NCI-H128 (cell line): ENCODE measurements around the gene SMIM36.
"Not testable (repeated sequence)": the region's sequence is repeated elsewhere in the genome, so short reads cannot be mapped to it uniquely, and the experiment has no call there.

ENCODE experiments used
- DNase-seq: peaks from one replicate; lab custom pipeline; 2025; ENCODE audit not compliant: unreplicated experiment; lab: John Stamatoyannopoulos, UW

SMIM36 gene

DNA sequence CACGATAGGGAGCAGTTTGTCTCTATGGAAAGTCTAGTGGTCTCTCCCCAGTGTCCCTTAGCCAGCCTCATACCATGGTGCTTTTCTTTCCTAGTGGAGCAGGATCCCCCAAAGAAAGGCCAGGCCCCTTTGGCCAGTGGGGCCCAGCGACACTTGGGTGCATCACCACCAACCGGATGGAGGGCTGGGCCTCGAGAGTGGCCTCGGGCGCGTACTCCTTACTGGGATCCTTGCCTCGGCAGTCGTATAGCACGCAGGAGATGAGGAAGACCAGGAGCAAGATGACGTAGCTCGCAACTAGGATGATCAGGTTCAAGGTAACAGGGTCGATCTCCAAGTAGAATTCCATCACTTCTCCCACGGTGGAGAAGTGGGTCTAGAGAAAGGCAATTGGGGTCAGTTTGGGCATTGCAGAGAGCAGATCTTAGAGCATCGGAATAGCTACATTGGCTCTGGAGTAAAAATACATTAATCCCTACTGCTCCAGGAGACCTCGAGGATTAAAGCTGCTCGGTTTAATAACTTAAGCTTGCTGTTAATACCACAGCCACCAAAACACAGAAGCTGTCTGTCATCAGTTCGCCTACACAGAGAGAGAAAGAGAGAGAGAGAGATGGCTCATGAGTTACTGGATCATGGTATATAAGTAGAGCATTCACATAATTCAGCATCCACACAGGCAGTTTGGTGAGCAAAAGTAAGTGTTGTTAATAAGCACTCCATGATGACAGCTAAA is at the start of gene SMIM36:
Gene SMIM36 (minus strand): TSS at position 467 of the 736 bp plus-strand sequence.
- DNase-seq, result no peak

DNA sequence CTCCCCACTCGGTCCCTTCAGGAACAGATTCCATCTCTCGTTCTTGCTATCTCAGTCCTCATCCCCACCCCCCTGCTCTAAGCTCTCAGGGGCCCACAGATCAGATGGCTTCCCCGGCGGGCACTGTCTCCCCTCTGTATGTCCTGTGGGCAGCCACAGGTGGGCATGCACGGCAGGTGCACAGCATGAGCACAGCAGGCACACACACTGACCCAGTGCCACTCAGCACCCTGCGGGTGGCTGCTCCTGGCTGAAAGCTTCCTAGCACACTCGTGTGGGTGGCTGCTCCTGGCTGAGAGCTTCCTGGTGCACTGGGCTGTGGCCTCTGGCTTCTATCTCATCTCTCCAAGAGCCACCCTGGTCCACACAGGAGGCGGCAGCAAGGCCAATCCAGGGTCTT is 44.5 kb upstream of the SMIM36 start:
- no peak for DNase-seq

DNA sequence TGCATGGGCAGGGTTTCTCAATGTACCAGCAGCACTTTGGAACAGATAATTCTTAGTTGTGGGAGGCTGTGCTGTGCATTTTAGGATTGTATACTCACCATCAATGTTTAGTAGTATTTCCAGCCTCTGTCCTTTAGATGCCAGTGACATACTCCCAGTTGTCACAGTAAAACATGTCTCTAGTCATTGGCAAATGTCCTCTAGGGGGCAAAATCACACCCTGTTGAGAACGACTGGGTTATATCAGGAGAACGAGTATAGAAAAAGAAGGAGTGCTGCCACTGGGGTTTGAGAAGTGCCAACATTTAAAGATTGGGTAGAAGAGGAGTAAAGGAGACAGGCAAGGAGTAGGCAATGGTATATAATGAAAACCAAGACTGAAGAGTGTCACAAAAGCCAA is 37.9 kb upstream of the SMIM36 start:
- DNase-seq, result no peak

DNA sequence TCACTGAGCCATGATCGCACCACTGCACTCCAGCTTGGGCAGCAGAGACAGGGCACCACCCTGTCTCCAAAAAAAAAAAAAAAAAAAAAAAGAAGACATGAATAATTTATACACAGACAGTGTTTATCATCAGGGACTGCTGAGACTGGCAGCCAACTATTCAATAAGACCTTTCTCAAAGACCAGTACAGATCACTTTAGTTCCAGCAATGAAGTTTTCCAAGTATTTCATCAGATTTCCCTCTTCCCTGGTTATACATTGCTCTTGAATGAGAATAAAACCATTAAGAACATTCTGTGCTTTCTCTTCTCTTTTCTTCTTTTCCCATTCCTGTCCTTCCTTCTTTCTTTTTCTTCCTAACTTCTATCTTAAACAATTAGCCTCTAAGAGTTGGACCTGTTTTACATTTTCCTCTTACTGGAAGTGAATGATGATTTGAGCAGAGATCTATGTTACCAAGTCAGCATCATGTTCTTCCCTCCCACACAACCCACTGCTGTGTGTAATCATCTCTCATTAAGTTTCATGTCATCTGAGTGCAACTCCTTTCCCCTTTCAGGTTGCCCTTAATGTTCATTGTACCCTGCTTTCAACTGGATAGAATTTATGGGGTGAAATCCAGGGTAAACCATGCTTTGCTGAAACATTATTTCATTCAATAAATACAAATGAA is 35.9 kb upstream of the SMIM36 start:
- DNase-seq, result no peak

DNA sequence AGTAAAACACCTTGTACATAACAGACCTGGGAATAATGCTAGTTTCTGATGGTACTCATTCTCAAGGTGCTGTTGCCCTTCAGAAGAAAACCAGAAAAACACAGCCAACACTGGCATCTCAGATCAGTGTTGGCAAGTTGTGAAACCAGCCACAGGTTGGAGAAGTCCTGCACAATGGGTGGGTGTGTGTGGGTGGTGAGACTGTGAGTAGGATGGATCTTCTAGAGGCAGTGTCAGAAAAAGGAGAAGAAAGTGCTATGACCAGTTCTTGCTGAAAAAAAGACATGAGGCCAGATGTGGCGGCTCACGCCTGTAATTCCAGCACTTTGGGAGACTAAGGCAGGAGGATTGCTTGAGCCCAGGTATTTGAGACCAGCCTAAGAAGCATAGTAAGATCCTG is 35.2 kb upstream of the SMIM36 start:
- DNase-seq, result no peak

DNA sequence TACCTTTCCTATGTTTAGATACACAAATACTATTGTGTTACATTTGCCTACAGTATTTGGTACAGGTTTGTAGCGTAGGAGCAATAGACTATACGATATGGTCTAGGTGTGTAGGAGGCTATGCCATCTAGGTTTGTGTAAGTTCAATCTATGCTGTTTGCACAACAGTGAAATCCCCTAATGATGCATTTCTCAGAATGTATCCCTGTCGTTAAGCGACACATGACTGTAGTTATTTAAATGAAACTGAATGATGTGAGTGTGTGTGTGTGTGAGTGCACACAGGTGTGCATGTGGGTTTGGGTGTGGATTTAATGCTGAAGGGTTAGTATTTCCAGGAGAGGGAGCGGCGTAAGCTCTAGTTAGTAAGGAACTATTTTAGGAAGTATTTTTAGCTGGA is 34.6 kb upstream of the SMIM36 start:
- no peak for DNase-seq

DNA sequence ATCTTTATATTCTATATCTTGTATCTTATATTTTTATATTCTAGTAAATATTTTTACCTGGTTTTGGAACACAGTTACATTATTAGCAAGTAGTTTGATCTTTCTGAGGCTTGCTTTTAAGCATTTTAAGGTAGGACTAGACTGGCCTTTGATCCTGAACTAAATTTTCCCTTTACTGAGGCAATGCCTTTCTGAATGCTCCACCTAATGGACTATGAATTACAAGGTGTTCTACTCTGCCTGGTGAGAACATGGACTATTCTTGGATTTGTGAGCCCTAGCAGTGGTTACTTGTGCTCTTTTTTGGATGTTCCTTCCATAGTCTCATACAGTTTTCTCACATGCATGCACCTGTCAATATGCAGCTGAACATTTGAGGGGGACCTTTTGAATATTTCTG is 32.5 kb upstream of the SMIM36 start:
- no peak for DNase-seq

DNA sequence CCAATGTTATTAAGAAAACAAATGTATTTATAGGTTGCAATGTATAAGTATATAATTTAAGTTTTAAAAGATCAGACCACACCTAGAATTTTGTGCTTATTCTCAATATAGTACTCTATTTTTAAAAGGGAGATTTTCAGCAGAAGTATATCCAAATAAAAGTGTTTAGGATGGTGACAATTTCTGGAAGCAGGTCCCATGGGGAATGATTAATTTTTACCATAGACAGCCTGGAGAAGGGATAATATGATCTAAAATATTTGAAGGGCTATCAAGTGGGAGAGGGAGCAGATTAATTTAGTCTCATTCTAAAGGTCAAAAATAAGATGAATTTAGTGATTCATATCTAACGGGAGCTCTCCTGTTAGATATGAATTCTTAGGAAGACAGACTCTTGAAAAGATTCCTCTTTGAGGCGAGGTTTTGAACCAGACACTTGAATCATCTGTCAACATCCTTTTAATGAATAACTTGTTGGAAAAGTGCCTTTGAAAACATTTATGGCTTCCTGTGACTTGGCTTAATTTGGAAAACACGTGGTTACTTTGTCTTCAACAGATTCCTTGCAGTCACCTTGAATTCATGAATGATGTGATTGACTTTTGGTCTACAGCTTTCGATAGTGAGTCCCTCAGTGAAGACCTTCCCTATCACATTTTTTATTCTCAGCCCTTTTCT is 29.3 kb upstream of the SMIM36 start:
- DNase-seq, result no peak

DNA sequence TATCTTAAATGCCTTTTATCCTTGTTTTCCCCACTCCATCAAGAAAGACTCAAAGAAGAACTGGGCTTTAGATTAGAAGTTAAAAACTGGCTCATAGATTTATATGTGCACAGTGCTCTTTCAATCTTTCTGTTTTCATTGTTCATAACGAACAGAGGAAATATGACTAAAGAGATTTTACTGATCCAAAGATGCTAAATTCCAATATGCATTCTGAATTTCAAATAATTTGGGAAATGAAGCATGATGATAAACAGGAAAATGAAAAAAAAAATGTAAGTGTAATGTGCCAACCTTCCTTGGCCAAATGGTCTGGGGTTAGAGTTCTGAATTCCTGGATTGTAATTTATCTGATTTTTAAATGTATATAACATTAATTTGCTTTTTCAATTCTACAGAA is 25.0 kb upstream of the SMIM36 start:
- DNase-seq, result no peak

DNA sequence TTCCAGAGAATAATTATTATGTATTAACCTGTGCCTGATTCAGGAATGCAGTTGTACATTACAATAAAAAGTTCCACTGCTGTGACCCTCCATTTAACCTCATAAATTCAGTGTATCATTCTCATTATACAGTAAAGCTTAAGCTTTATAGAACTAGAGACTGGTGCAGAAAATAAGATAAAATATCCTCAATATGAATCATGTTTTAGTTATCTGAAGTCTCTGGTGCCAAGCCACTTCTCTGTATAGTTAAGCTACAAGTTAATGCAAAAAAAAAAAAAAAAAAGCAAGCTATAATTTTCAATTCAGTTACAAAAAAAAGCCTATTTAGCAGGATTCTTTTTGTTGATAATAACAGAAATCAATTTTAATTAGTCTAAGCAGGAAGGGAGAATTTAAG is 22.4 kb upstream of the SMIM36 start:
- no peak for DNase-seq

DNA sequence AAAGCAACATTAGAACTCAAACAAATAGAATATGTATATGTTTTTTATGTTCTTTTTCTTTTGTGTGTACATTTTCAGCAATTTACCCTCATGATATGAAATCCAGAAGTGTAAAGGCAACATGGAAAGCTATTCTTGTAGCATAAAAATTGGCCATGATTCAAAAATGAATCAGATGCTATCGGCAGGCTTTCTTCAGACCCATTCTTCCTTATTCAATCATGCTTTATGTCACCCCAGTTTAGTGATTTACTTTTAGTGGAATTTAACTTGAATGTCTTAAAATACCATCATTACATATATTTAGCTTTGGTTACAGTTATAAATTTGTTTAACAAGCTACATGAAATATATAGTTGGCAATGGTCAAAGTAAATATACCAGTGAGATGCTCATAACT is 21.4 kb upstream of the SMIM36 start:
- no peak for DNase-seq

DNA sequence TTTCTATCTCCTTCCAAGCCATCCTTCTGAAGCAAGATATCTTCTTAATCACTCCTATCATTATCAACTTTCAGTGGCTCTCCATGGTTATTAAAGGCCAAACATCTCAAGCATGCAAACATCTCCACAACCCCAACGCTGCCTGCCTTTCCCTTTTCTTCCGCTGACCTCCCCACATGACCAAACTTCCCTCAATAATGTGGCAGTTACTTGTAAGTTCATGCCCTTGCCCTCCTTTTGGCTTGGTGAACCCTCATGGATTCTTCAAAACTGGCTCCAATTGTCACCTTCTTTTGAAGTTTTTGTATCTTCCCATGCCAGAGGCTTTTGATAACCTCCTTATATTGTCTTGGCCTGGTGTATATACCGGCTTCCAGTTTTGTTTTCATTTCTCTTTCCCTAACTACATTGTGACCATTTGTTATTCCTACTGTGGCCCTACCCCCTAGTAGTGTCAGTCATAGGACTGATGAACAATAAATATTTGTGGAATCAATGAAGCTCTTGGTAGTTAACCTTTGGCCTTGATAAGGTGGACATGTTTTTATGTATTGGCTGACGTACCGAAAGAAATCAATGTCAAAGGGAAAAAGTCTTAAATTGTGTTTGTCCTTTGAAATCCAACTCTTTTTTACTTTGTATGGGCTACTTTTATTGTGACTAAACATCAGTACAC is 19.9 kb upstream of the SMIM36 start:
- DNase-seq, result no peak

DNA sequence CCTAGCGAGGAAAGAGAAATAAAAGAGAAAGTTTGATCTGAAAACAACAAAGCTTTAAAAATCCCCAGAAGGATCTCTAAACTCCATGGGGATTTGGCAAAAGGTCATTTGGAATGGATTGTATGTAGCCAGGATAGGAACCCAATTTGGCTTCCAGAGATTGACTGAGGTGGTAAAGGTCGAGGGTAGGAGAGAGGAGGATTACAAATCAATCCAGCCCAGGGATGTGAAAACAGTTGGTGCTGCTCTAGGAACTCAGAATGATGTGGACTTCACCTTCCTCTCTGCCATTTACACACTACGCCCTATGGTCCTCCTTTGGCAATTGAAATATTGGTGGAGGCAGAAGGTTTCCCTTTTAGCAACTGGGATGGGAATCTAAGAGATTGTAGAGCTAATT is 18.8 kb upstream of the SMIM36 start:
- no peak for DNase-seq

DNA sequence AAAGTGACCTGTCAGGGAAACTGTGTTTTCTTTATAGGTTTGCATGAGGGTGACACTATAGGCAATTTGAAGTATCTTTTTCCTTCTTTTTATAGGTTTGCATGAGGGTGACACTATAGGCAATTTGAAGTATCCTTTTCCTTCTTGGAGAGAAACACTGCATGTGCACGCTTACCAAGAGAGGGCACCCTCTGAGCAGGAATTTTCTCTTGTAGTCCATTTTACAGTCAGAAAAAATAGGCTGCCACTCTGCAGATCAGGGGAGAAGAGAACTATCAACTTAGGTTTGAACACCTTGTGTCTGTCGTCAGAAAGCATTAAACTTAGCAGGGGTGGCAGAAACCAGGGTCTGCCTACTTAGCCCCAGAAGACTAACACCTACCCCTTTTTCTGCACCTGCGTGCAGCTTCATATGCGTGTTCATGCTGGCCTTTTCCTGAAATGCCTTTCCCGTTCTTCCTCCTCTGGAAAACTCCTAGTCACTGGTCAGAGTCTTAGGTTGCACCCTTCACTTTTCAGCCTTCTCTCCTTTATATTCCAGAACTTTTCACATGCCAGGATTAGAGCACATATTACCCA is 16.4 kb upstream of the SMIM36 start:
- no peak for DNase-seq

DNA sequence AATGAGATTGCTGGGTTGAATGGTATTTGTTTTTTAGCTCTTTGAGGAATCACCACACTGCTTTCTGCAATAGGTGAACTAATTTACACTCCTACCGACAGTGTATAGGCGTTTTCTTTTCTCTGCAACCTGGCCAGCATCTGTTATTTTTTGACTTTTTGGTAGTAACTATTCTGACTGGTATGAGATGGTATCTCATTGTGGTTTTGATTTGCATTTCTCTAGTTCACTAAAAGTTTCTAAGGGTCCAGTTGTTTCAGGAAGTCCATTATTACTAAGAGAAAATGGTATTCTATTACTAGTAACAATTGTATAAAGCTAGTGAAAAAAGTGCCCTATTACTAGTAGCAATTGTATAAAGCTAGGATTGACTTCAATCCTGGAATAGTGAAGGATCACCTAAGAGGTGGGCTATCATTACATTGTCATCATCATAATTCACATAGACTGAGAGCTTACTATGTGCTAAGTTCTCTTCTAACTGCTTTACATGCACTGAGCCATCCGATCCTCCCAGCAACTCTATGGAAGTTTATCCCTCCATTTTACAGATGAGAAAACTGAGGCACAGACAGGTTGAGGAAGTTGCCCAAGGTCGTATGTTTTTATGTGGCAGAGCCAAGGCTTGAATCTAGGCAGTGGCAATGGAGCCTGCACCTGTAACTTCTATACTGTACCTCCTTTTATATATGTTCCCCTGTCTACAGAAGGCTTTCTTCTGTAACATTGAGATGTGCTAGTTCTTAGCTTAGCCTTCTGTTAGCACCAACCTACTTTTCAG is 13.4 kb upstream of the SMIM36 start:
- no peak for DNase-seq

DNA sequence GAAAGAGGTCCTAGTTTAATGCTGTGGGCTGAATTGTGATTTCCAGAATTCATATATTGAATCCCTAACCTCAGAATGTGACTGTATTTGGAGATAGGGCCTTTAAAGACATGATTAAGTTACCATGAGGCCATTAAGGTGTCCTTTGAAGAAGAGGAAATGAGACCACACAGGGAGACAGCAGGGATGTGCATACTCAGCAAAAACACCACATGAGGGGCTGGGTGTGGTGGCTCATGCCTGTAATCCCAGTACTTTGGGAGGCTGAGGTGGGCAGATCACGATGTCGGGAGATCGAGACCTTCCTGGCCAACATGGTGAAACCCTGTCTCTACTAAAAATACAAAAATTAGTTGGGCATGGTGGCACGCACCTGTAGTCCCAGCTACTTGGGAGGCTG is 11.8 kb upstream of the SMIM36 start:
- DNase-seq, result not testable (repeated sequence)

DNA sequence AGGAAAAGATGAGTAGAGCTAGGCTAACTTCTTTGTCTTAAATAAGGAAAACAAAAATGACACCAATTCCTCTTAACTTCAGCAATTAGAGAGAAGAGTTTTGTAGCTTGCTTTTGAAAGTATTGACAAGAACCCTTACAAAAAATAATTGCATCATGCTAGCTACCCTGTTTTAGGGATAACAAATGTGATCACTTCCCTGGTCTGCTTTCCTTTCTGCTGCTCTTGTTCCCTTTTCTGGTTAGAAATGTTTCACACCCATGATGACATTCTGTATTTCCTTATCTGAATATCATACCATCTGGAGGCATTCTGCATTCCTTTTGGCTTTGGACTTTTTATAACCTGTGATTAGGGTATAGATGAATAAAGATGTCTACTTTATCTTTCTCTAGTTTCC is 9.9 kb upstream of the SMIM36 start:
- DNase-seq, result no peak

DNA sequence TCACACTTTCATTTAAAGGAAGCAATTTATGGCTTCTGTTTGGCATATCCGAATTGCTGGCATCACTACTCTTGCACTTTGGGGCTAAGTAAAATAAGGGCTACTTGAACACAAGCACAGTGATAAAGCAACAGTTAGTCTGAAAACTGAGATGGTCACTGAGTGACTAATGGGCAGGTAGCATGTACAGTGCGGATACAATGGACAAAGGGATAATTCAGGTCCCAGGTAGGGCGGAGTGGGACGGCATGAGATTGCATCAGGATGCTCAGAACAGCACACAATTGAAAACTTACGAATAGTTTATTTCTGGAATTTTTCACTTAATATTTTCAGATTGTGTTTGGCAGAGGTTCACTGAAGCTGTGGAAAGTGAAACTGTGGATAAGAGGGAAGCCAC is 9.2 kb upstream of the SMIM36 start:
- no peak for DNase-seq

DNA sequence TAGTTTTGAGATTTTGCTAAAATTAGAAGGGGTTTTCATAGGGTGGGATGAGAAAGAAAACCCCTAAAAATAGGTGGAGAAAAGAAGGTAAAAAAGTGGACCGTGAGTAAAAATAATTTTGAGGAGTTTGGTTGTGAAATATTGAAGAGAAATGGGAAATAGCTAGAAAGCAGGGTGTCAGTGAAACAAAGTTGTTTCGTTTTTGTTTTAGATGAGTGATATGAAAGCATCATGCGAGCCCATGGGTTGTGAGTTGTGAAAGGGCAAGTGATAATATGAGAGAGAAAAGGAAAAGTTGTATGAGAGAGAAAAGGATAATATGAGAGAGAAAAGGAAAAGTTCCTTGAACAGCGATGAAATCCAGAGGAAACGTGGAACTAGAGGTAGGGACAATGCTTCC is 7.3 kb upstream of the SMIM36 start:
- no peak for DNase-seq

DNA sequence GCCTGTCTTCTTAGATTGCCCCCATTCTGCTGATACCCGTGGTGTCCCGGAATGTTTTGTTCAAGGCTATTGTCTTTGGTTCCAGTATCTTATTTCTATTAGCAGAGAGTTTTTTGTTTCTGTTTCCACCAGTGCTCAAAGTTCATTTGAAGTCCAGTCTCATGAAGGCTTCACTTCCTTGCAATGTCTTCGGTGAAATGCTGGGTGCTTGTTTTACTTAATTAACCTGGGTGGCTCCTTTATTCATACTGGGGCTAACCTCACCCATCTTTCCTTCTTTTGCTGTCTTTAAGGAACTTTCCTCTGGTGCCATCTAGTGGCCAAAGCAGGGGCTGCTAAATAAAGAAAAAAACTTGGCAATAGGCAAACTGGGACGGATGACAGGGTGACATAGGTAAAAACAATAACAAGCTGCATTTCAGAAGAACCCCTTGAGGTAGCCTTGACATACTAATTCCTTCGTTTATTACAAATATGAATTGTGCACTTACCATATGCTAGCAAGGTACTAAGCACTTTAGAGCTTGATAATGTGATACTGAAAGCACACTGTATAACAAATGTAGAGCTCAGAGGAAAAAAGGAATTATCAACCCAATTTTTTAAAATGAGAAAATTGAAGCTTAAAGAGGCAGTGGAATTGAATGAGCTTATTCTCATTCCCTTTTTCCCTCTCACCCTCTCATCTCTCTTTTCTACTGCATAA is 2.8 kb upstream of the SMIM36 start:
- peak; percentile 12 for DNase-seq
